HepG2 (cell line): ENCODE results near the gene CPVL. TPM values are rescaled to one million over a fixed set of nuclear protein-coding genes. Genes with fewer than 3 reads are reported as not detected.
A peak's percentile ranks its signal among the peaks of the same experiment; 100 is the strongest.

Experiments used
- MNT ChIP-seq: fragments of 450-650 bp; IDR thresholded peaks from 2 replicates; pipeline ENCODE4 v1.6.1; 2016
- PBX2 ChIP-seq: IDR thresholded peaks from 2 replicates; pipeline ENCODE4 v1.6.1; 2016; ENCODE audit warnings: control low read depth
- POLR2G ChIP-seq: fragments of 200-400 bp; formaldehyde crosslinking; IDR thresholded peaks from 2 replicates; pipeline ENCODE4 v1.6.1; 2018; ENCODE audit warnings: mild to moderate bottlenecking, low read depth, low read length, moderate library complexity
- PRDM15 ChIP-seq: sonication (generic); formaldehyde crosslinking; IDR thresholded peaks from 2 replicates; pipeline ENCODE4 v1.4.0; 2020; ENCODE audit warnings: missing genetic modification reagents
- PRPF4 ChIP-seq: fragments of 200-400 bp; formaldehyde crosslinking; IDR thresholded peaks from 2 replicates; pipeline ENCODE4 v1.6.1; 2016; ENCODE audit warnings: low read length, low read depth; ENCODE audit not compliant: poor library complexity, severe bottlenecking
- PTBP1 ChIP-seq: fragments of 200-400 bp; formaldehyde crosslinking; IDR thresholded peaks from 2 replicates; pipeline ENCODE4 v1.6.1; 2018; ENCODE audit warnings: low read length, low read depth; ENCODE audit not compliant: poor library complexity, severe bottlenecking
- RXRA ChIP-seq: sonication (generic); formaldehyde crosslinking; IDR thresholded peaks from 2 replicates; pipeline ENCODE4 v1.5.1; 2020; ENCODE audit warnings: missing genetic modification reagents
- ZHX2 ChIP-seq, 2 experiments: sonication (generic) in 1 of 2; formaldehyde crosslinking in 1 of 2; IDR thresholded peaks; 2 replicates each; pipeline versions ENCODE4 v1.6.1 to v1.9.0; 2014 to 2022; ENCODE audit warnings: antibody characterized with exemption in 1 of 2, borderline replicate concordance in 1 of 2, inconsistent platforms in 1 of 2, low read depth in 1 of 2, missing genetic modification reagents in 1 of 2
- ZNF207 ChIP-seq: fragments of 450-650 bp; IDR thresholded peaks from 2 replicates; pipeline ENCODE4 v1.6.1; 2016; ENCODE audit warnings: antibody characterized with exemption, borderline replicate concordance
- ZNF597 ChIP-seq: sonication (generic); formaldehyde crosslinking; IDR thresholded peaks from 2 replicates; pipeline ENCODE4 v1.5.0; 2020; ENCODE audit warnings: missing genetic modification reagents
- ZNF629 ChIP-seq: sonication (generic); formaldehyde crosslinking; conservative IDR thresholded peaks from 2 replicates; pipeline ENCODE4 v1.5.0; 2020; ENCODE audit warnings: missing genetic modification reagents
- ZNF75D ChIP-seq: sonication (generic); formaldehyde crosslinking; IDR thresholded peaks from 2 replicates; pipeline ENCODE4 v1.8.1; 2023; ENCODE audit warnings: missing genetic modification reagents, mild to moderate bottlenecking, borderline replicate concordance
- ZNF784 ChIP-seq: sonication (generic); formaldehyde crosslinking; IDR thresholded peaks from 2 replicates; pipeline ENCODE4 v1.5.1; 2020; ENCODE audit warnings: missing genetic modification reagents, mild to moderate bottlenecking, borderline replicate concordance
- polyA plus RNA-seq, 8 experiments: library from polyadenylated mRNA; depleted of rRNA in 3 of 8; stranded (reverse) in 7 of 8; unstranded in 1 of 8; fragments of >200 nt; fragmentation: Illumina TruSeq in 4 of 8; extraction: Trizol in 4 of 8; gene quantifications; 2 replicates each; pipeline versions ENCODE4 v1.2.1 to v1.2.3, GENCODE V29; 2011 to 2016; ENCODE audit warnings: low read depth in 4 of 8, missing spikeins in 1 of 8, mixed read lengths in 1 of 8; ENCODE audit not compliant: insufficient read depth in 1 of 8
- total RNA-seq, 5 experiments: library from RNA; depleted of rRNA; stranded (reverse); fragments of >200 nt; fragmentation: Illumina TruSeq; extraction: Trizol; gene quantifications; 2 replicates each; pipeline ENCODE4 v1.2.3, GENCODE V29; 2016; ENCODE audit warnings: low read depth in 1 of 5

Gene CPVL
- total and polyA plus RNA-seq, 2 of the 13 experiments (the other 11 are each of a cell fraction or from before 2014, with no cell fraction given): 59.2 to 294 TPM

GRCh38 chr7:29140873-29141468, 5.4 kb downstream of the CPVL start (continued):
- TF ChIP-seq ZHX2 (IDR thresholded peaks at IDR 0.05; ENCODE audit: low read depth): 0 out of 2 replicates have a peak, but pooled peaks have one; percentile 49
- TF ChIP-seq ZHX2 (CRISPR knock-in tag; IDR thresholded peaks at IDR 0.05; ENCODE audit: borderline replicate concordance): no peak
- TF ChIP-seq ZNF597: no peak
- TF ChIP-seq PRDM15 (CRISPR knock-in tag): no peak
- TF ChIP-seq ZNF629 (CRISPR knock-in tag): peak; percentile 59
- no peak for TF ChIP-seq ZNF75D (CRISPR knock-in tag)
- TF ChIP-seq POLR2G: no peak
- no peak for TF ChIP-seq ZNF207
- TF ChIP-seq PRPF4: no peak
- no peak for TF ChIP-seq PBX2 (CRISPR knock-in tag)
- no peak for TF ChIP-seq MNT
- TF ChIP-seq ZNF784 (CRISPR knock-in tag): peak; percentile 70; the same call in 1 of the 2 replicates
- TF ChIP-seq RXRA: peak; percentile 92; the same call in 1 of the 2 replicates
- no peak for TF ChIP-seq PTBP1
